H1 (cell line): ENCODE measurements around the gene VAV2. TPM values are rescaled to one million over a fixed set of nuclear protein-coding genes. Genes with fewer than 3 reads are reported as not detected.

Source experiments
- ATF3 ChIP-seq: IDR thresholded peaks from 2 replicates; pipeline ENCODE4 v1.6.1; 2011; ENCODE audit warnings: low read depth, mild to moderate bottlenecking, low read length; ENCODE audit not compliant: insufficient read depth
- FOSL1 ChIP-seq: IDR thresholded peaks from 2 replicates; pipeline ENCODE4 v1.6.1; 2011; ENCODE audit warnings: mild to moderate bottlenecking, low read depth, low read length, moderate library complexity; ENCODE audit not compliant: insufficient read depth
- JUND ChIP-seq: IDR thresholded peaks from 2 replicates; pipeline ENCODE4 v1.6.1; 2011; ENCODE audit warnings: mild to moderate bottlenecking, improper control_type of control experiment, low read length
- PHF8 ChIP-seq: fragments of 200-600 bp; sonication (generic); conservative IDR thresholded peaks from 2 replicates; pipeline ENCODE4 v1.7.1; 2012; ENCODE audit warnings: low read depth, mild to moderate bottlenecking, inconsistent platforms, low read length, moderate library complexity
- RAD21 ChIP-seq, 2 experiments: IDR thresholded peaks in 1 of 2; conservative IDR thresholded peaks in 1 of 2; 2 replicates each; pipeline ENCODE4 v1.6.1; 2011; ENCODE audit warnings: low read depth in 2 of 2, low read length in 2 of 2, improper control_type of control experiment in 1 of 2, inconsistent platforms in 1 of 2, mild to moderate bottlenecking in 1 of 2, moderate library complexity in 1 of 2
- SP1 ChIP-seq: IDR thresholded peaks from 2 replicates; pipeline ENCODE4 v1.6.1; 2011; ENCODE audit warnings: low read depth, low read length
- SUZ12 ChIP-seq: fragments of 200-600 bp; sonication (generic); IDR thresholded peaks from 2 replicates; pipeline ENCODE4 v1.6.1; 2012; ENCODE audit warnings: mild to moderate bottlenecking, inconsistent platforms, low read length, moderate library complexity, mixed read lengths
- TAF1 ChIP-seq: IDR thresholded peaks from 2 replicates; pipeline ENCODE4 v1.6.1; 2011; ENCODE audit warnings: mild to moderate bottlenecking, low read depth, low read length
- polyA plus RNA-seq, 7 experiments: library from polyadenylated mRNA; depleted of rRNA in 3 of 7; stranded (reverse) in 5 of 7; unstranded in 2 of 7; fragments of >200 nt in 5 of 7; fragments of 200-250 nt in 2 of 7; gene quantifications; 1 replicate in 5 of 7; 2 replicates in 1 of 7; 4 replicates in 1 of 7; pipeline versions ENCODE4 v1.2.1 to v1.2.3, GENCODE V29; 2011 to 2013; ENCODE audit warnings: missing spikeins in 2 of 7, mixed read lengths in 2 of 7
- total RNA-seq: library from RNA; stranded (reverse); fragmentation: NEBNext Ultra II Directional; extraction: Animal tissue kit (Norgen Biotek cat#: 25700); gene quantifications from 2 replicates; pipeline ENCODE4 v1.2.1, GENCODE V29; 2021
- TF ChIP-seq, protein P1 (sequence below): fragments of 300-600 bp; sonication (generic); IDR thresholded peaks from 2 replicates; pipeline ENCODE4 v1.7.1; 2012; ENCODE audit warnings: low read length, moderate library complexity, mild to moderate bottlenecking, inconsistent platforms; ENCODE audit not compliant: insufficient replicate concordance

The VAV2 gene
- total and polyA plus RNA-seq, 2 of the 8 experiments (the other 6 are each of a cell fraction or from before 2014, with no cell fraction given) = 13.6 to 37.6 TPM

GRCh38 chr9:133991964-133992779, at the start of gene VAV2 (continued):
- peak; percentile 63; the same call in 1 of the 2 replicates for TF ChIP-seq TAF1
- no peak for TF ChIP-seq SP1
- no peak for TF ChIP-seq SUZ12
- TF ChIP-seq ATF3 = no peak
- no peak for TF ChIP-seq RAD21 (IDR thresholded peaks at IDR 0.05 in 1 of 2, conservative IDR thresholded peaks at IDR 0.05 in 1 of 2; ENCODE audit: low read depth in 2 of 2, low read length in 2 of 2)
- TF ChIP-seq, protein P1, sequence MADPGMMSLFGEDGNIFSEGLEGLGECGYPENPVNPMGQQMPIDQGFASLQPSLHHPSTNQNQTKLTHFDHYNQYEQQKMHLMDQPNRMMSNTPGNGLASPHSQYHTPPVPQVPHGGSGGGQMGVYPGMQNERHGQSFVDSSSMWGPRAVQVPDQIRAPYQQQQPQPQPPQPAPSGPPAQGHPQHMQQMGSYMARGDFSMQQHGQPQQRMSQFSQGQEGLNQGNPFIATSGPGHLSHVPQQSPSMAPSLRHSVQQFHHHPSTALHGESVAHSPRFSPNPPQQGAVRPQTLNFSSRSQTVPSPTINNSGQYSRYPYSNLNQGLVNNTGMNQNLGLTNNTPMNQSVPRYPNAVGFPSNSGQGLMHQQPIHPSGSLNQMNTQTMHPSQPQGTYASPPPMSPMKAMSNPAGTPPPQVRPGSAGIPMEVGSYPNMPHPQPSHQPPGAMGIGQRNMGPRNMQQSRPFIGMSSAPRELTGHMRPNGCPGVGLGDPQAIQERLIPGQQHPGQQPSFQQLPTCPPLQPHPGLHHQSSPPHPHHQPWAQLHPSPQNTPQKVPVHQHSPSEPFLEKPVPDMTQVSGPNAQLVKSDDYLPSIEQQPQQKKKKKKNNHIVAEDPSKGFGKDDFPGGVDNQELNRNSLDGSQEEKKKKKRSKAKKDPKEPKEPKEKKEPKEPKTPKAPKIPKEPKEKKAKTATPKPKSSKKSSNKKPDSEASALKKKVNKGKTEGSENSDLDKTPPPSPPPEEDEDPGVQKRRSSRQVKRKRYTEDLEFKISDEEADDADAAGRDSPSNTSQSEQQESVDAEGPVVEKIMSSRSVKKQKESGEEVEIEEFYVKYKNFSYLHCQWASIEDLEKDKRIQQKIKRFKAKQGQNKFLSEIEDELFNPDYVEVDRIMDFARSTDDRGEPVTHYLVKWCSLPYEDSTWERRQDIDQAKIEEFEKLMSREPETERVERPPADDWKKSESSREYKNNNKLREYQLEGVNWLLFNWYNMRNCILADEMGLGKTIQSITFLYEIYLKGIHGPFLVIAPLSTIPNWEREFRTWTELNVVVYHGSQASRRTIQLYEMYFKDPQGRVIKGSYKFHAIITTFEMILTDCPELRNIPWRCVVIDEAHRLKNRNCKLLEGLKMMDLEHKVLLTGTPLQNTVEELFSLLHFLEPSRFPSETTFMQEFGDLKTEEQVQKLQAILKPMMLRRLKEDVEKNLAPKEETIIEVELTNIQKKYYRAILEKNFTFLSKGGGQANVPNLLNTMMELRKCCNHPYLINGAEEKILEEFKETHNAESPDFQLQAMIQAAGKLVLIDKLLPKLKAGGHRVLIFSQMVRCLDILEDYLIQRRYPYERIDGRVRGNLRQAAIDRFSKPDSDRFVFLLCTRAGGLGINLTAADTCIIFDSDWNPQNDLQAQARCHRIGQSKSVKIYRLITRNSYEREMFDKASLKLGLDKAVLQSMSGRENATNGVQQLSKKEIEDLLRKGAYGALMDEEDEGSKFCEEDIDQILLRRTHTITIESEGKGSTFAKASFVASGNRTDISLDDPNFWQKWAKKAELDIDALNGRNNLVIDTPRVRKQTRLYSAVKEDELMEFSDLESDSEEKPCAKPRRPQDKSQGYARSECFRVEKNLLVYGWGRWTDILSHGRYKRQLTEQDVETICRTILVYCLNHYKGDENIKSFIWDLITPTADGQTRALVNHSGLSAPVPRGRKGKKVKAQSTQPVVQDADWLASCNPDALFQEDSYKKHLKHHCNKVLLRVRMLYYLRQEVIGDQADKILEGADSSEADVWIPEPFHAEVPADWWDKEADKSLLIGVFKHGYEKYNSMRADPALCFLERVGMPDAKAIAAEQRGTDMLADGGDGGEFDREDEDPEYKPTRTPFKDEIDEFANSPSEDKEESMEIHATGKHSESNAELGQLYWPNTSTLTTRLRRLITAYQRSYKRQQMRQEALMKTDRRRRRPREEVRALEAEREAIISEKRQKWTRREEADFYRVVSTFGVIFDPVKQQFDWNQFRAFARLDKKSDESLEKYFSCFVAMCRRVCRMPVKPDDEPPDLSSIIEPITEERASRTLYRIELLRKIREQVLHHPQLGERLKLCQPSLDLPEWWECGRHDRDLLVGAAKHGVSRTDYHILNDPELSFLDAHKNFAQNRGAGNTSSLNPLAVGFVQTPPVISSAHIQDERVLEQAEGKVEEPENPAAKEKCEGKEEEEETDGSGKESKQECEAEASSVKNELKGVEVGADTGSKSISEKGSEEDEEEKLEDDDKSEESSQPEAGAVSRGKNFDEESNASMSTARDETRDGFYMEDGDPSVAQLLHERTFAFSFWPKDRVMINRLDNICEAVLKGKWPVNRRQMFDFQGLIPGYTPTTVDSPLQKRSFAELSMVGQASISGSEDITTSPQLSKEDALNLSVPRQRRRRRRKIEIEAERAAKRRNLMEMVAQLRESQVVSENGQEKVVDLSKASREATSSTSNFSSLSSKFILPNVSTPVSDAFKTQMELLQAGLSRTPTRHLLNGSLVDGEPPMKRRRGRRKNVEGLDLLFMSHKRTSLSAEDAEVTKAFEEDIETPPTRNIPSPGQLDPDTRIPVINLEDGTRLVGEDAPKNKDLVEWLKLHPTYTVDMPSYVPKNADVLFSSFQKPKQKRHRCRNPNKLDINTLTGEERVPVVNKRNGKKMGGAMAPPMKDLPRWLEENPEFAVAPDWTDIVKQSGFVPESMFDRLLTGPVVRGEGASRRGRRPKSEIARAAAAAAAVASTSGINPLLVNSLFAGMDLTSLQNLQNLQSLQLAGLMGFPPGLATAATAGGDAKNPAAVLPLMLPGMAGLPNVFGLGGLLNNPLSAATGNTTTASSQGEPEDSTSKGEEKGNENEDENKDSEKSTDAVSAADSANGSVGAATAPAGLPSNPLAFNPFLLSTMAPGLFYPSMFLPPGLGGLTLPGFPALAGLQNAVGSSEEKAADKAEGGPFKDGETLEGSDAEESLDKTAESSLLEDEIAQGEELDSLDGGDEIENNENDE = no peak
- no peak for TF ChIP-seq JUND
- TF ChIP-seq FOSL1 = no peak
- 0 out of 2 replicates have a peak, but pooled peaks have one; percentile 22 for TF ChIP-seq PHF8
